LoVo (cell line): ENCODE data around the gene ATRN.
"Not testable (repeated sequence)": the region's sequence is repeated elsewhere in the genome, so short reads cannot be mapped to it uniquely, and the experiment has no call there.

Experiments
- DNase-seq: peaks from one replicate; pipeline ENCODE4 v3.0.0-alpha.2; 2016; ENCODE audit warnings: low spot score

ATRN gene

DNA sequence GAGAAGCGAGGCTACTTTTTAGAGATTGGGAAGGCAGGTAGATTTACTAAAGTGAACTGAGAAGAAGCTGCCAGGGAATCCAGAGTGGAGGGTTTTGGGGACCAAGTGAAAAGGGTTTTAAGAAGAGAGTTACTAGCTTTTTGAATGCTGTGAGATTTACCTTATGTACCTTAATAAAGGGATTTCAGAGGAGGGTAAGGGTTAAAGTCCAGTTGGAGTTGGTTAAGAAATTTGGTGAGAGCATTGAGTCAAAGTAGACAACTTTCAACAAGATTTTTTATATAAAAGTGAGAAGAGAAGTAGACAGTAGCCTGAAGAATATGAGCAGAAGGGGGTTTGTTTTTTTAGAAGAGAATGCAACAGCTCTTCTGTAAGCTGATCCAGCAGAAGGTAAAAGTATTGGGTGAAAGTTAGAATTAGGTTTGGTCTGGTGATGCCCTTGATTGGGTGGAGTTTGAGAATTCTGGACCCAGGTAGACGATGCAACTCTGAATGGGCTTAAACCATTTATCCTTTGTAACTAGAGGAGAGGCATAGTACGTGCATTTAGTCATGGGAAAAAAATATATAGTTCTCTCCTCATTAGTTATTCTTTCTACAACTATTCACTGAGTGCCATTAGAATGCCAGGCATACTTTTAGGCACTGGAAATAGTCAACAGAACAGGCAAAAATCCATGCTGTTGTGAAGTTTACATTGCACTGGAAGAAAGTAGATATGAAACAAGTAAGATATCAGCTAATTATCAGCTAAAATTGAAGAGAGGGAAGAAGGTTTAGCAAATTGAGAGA is 44.8 kb downstream of the ATRN start:
- DNase-seq: no peak

DNA sequence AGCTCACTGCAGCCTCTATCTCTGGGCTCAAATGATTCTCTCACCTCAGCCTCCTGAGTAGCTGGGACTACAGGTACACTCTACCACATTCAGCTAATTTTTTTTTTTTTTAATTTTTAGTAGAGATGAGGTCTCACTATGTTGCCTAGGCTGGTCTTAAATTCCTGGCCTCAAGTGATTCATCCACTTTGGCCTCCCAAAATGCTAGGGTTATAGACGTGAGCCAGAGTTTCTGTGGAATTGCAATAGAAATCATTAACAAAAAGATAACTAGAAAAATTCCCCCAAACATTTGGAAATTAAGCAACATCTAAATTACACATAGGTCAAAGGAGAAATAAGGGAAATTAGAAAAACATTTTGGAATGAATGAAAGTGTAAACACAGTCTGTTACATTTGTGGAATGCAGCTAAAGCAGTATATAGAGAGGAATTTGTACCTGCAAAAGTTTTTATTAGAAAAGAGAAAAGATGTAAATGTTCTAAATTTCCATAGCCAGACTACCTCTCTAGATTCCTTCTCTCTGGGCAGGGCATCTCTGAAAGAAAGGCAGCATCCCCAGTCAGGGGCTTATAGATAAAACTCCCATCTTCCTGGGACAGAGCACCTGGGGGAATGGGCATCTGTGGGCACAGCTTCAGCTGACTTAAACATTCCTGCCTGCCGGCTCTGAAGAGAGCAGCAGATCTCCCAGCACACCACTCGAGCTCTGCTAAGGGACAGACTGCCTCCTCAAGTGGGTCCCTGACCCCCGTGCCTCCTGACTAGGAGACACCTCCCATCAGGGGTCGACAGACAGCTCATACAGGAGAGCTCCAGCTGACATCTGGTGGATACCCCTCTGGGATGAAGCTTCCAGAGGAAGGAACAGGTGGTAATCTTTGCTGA is 51.3 kb downstream of the ATRN start:
- no peak for DNase-seq

DNA sequence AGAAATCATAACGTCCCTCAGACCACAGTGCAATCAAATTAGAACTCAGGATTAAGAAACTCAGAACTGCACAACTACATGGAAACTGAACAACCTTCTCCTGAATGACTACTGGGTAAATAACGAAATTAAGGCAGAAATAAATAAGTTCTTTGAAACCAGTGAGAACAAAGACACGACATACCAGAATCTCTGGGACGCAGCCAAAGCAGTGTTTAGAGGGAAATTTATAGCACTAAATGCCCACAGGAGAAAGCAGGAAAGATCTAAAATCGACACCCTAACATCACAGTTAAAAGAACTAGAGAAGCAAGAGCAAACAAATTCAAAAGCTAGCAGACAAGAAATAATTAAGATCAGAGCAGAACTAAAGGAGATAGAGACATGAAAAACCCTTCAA is 53.9 kb downstream of the ATRN start:
- not testable (repeated sequence) for DNase-seq

DNA sequence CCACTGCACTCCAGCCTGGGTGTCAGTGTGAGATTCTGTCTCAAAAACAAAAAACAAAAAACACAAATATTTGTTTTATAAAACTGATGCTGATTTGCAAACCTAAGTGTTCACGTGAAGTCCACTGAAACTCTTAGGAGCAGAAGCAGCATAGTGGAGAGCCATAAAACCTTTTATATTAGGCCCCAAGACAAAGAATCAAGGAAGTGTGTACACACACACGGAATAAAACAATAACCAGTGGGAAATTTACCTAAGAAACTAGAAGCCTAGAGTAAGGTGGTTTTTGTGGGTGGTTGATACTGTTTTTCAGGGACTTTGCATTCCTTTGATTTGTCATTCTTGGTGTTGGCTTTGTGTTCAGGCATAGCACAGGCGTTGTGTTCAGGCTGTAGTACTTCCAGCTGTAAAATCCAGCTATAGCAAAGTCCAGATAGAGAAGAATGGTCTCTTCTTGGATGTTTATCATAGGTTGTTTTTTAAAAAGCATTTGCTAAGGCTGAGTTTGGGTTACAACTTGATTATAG is 61.3 kb downstream of the ATRN start:
- no peak for DNase-seq

DNA sequence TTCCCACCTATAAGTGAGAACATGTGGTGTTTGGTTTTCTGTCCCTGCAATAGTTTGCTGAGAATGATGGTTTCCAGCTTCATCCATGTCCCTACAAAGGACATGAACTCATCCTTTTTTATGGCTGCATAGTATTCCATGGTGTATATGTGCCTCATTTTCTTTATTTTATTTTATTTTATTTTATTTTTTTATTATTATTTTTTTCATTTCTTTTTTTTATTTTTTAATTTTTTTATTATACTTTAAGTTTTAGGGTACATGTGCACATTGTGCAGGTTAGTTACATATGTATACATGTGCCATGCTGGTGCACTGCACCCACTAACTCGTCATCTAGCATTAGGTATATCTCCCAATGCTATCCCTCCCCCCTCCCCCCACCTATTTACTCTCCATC is 66.9 kb downstream of the ATRN start:
- DNase-seq: not testable (repeated sequence)

DNA sequence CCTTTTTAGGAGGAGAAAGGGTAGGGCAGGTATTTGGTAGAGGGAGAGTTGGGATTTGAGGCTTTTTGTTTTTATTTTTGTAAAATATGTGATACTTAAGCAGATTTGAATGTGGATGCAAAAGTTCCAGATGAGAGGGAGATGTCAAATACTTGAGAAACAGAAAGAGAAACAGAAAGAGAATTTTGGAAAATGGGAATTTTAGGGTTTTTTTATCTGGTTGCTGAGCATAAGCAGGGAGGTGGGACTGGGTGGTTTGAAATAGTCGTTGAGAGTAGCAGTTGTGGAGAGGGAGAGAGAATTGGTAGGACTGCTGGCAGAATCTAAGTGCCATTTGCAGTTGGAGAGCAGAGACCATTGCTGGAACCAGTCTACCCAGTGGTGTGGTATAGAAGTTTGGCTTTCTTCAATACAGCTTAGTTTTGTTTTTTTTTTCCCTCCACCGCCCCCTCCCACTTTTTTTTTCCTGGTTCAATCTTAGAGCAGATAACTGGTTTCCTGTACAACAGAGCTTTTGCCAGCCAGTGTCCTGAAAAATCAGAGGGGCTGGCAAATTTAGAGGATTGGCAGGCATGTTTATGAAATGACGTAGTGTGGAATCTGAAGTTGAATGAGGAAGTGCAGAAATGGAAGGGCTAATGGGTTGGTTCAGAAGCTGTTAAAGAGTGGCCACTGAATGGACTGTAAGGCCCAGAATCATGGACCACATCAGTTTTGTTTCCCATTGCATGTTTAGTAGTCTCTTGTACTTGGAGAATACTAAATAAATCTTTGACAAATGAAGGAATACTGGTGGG is 68.7 kb downstream of the ATRN start:
- DNase-seq: no peak

DNA sequence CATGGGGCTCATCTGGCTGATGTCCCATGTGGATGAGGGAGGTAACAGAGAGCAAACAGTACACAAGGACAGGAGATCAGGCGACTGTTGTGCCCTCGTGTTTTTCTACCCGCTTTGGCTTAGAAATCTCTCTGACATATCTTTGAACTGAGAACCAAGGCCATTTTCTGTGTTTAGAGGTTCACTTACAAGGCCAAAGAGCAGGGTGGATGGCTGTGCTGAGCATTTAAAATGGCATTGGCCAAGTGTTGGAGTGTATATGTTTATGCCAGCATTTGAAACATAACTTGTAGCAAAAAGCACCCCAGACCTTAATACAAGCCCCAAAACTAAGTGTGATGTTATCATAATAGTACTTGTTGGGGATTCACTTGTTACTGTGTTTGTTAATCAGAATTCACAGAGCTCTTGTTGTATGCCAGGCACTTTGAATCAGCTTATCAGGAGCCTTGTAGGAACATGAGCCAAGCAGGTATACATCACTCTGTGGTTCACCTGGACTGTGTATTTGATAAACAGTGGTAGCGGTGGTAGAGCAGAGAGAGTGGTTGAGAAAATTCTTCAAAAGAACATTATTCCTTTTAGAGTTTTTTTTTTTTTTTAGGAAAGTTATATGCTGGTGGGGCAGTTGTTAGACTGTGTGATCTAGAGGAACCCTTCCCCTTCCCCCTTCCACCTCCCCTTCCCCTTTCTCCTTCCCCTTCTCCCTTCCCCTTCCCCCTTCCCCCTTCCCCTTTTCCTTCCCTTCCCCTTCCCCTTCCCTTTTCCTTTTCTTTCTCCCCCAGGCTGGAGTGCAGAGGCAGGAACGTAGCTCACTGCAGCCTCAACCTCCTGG is 71.3 kb downstream of the ATRN start:
- DNase-seq: no peak

DNA sequence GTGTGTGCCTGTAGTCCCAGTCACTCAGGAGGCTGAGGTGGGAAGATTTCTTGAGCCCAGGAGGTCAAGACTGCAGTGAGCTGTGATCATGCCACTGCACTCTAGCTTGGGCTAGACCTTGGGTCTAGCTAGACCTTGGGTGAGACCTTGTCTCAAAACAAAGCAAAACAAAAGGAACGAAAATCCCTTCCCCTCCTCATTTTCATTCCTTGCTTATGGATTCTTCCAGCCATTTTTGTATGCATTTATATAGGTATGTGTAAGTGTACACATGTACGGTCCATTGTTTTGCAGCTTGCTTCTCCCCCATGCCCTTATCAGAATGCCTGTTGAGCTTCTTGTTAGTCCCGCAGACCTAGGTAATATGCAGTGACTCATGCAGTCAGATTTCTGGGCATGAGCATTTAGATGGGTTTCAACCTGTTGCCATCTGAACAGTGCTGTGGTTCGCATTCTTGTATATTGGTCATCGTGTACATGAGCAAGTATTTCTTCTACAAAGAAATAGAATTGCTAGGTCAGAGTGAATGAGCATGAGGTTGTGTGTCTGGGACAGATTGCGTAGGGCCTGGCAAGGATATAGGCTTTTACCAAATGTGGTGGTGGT is 73.2 kb downstream of the ATRN start:
- no peak for DNase-seq

DNA sequence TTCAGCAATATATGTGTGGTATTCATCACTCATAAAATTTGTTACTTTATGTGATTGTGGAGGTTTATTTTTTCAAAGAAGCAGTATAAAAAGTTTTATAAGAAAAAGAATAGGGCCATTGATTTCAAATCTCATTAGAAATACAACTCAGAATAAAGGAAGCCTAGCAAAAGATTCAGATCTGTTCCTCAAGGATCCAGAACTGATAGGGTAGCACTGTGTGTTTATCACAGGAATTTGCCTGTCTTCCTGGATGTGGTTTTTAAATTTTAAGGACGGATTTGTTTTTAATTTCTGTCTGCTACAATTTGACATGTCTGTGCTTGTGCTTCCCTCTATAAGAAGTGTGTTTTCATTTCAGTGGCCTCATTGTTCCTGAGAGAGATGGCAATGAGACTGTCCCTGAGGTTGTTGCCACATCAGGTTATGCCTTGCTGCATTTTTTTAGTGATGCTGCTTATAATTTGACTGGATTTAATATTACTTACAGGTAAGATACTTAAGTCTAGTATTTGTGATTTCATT is 74.6 kb downstream of the ATRN start:
- DNase-seq: no peak

DNA sequence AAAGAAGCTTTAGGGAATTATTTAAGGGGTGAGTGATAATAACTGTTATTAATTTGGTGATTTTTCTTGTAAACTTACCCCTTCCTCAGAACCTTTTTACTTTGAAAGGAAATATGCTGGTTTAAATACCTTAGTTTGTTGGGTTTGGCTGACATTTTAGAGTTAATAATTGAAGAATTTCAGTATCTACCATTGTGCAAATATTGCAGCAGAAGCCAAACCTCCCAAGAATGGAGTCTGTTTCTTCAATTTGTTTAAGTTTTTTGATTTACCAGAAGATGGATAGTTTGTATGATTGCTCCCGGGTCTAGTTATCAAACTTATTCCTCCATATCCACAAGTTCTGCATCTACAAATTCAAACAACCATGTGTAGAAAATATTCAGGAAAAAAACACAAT is 77.1 kb downstream of the ATRN start:
- DNase-seq: no peak

DNA sequence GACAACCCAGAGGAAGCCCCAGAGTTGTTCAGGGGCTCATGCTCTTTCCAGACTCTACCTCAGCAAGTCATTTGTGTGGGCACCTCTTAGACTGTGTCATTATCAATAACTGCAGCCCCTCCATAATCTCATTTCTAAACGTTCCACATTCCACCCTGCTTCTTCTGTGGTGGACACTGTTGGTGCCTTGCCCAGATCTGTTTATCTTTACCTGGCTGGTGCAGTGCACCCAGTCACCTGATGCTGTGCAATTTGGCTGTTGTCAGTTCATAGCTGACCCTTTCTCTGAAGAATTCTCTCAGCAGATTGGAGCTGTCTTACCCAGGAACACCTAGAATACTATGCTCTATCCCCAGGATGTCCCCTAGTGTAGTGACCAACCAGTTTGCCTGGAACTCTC is 80.0 kb downstream of the ATRN start:
- DNase-seq: no peak

DNA sequence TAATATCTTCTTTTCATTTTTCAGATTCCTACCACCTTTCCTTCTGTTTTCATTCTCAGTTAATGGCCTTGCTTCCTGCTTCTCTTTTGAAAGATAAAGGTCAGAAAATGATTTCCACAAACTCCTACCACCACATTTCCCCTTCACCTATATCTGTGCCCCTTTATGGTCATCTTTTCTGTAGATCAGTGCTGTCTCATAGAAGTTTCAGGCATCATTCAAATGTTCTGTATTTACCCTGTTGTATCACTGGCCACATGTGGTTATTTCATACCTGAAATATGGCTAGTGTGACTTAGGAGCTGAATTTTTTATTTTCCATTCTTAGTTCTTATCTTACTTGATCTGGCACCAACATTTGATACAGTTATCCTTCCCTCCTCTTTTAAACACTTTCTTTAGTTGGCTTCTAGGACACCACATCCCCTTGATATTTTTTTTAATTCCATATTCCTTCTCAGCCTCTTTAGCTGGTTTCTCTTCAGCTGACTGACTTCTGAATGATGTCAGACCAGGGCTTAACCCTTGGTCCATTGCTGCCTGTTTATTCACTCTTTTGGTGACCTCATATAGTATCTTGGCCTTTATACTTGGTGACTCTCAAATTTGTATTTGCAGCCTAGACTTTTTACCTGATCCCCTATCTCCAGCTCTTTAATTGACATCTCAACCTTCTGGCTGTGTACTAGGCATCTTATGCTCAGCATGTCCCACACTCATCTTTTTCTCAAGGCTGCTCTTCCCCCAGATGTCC is 81.0 kb downstream of the ATRN start:
- no peak for DNase-seq

DNA sequence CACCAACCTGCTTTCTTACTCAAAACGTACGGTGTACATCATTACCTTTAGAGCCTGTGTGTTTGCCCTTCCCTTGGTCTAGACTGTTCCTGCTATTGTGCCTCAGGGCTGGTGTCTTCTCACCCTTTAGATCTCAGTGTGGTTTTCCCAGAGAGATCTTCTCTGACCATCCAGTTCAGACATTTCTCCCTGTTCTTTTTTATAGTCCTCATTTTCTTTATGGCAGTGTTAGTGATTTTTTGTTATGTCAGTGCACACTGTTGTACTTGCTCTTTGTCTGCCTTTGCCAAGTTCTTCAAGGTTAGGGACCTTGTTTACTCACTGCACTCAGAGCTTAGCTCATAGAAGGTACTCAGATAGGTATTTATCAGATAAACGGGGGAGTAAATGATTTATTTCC is 82.8 kb downstream of the ATRN start:
- no peak for DNase-seq

DNA sequence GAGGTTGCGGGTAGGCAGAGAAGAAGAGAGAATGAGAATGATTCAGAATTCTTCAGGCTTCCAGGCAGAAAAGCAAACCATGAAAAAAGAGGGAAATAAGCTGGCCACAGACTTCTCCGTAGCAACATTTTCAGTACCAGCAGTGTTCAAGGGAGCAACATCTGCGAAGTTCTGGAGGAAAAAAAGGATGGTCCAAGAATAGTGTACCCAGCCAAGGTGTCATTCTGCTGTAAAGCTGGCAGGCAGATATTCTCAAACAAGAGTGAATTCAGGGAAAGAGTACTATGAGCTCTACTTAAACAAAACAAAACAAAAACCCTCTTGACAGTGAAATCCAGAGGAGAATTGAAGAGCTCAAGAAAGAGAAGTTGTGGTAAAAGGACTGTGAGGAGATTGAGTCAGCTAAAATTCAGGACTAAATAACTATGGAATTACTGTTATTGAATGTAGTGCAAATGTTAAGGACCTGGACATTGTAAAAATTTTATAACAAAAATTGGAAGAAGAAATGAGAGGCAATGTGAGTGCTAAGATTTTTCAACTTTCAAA is 86.5 kb downstream of the ATRN start:
- no peak for DNase-seq

DNA sequence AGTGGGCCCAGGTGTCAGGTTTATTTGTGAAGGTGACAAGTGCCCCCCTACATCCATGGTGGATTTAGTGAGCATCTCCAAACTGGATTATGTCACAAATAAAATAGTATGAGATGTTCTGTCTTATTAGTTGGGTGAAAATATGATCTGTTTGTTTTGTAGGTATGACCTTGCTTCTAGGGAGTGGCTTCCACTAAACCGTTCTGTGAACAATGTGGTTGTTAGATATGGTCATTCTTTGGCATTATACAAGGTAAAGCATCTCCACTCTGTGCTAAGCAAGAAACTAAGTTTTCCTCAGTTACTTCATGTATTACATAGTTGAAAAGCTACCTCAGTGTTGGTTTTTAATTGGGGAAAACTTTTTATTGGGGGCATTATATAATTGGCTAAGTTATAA is 88.4 kb downstream of the ATRN start:
- no peak for DNase-seq

DNA sequence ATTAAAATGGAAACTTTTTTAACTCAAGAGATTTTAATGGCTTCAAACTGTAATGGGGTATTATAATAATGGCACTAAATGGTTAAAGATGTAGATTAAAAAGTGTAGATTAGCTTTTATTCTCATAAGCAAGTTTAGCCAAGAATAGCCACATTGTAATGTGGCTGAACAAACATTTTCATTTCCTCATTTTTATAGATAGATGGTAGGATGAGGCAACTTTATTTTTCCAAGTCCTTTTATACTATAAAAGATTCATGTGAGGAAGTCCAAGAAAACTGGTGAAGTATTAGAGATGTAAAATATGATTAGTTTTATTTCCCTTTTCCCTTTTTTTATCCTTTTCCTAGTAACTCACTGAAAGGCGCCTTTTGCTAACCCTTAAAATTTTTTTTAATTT is 88.8 kb downstream of the ATRN start:
- no peak for DNase-seq

DNA sequence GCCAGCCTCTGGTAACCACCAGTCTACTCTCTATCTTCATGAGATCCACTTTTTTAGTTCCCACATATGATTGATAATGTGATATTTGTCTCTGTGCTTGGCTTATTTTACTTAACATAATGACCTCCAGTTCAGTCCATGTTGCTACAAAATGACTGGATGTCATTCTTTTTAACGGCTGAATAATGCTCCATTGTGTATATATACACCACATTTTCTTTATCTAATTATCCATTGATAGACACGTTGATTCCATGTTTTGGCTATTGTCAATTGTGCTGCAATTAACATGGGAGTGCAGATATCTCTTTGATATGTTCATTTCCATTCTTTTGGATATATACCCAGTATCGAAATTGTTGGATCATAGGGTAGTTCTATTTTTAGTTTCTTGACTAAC is 89.3 kb downstream of the ATRN start:
- DNase-seq: no peak

DNA sequence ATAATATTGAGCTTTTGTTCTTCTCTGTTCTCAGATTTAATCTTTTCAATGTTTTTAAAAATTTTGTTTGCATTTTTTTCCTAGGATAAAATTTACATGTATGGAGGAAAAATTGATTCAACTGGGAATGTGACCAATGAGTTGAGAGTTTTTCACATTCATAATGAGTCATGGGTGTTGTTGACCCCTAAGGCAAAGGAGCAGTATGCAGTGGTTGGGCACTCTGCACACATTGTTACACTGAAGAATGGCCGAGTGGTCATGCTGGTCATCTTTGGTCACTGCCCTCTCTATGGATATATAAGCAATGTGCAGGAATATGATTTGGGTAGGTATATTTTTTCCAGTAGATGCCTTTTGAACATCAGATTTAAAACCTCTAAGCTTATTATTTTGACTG is 89.8 kb downstream of the ATRN start:
- DNase-seq: no peak

DNA sequence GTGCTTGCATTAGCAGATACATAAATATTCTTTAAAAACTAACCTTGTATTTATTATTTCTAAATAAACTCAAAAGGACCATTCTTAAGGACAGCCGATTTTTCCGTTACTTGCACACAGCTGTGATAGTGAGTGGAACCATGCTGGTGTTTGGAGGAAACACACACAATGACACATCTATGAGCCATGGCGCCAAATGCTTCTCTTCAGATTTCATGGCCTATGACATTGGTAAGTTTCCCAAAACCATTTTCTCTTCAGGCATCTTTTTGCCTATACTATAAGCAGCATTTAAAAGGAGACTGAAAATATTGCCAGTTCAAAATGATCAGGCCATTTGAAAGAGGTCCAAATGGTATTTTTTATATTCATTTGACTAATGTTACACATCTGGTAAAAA is 92.3 kb downstream of the ATRN start:
- no peak for DNase-seq
